Measurements from ENCODE around the gene ZNF865. TPM values are rescaled to one million over a fixed set of nuclear protein-coding genes. Genes with fewer than 3 reads are reported as not detected.
A peak's percentile ranks its signal among the peaks of the same experiment; 100 is the strongest.

ZNF865 gene
- total and polyA plus RNA-seq, 2 of the 8 experiments (the other 6 are each of a cell fraction or from before 2014, with no cell fraction given) = 3.5 to 13.6 TPM

DNA sequence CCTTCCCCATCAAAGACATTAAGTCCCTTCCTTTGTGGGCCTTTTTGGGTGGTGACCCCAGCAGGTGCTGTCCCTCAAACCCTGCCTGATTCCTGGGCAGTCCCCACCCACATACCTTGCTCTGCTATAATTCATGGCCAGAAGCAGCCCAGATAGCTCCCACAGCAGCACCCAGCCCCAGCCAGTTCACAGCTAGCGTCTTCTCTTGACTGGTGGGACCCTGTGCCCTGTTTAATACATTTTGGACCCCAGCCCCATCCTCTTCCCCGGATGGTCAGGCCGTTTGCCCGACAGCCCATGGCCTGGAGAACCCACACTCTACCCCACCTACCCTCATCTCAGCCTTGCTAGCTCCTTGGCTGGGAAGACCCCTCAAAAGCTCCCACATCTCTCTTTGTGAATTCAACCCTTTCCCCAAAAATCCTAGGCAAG, 44.7 kb downstream of the ZNF865 start:
- ChIA-PET POLR2A (ENCODE audit: partially characterized antibody) (interaction anchor here (9.2 kb wide), 1 partner anchor 16 kb away, joined by 96 read pairs; no protein-coding TSS in a partner anchor), CTCF (ENCODE audit: partially characterized antibody) (interaction anchor here (0.9 to 6.9 kb wide), 3 partner anchors 13 to 21 kb away, joined by 3 to 56 read pairs (median 30); no protein-coding TSS in a partner anchor)
- Histone ChIP-seq H3K27ac (ENCODE audit: low read depth, low read length) (no peak overlapping the region), H2AK5ac (ENCODE audit: low read depth, low read length) (no peak overlapping the region), H2BK5ac (ENCODE audit: low read depth, low read length) (no peak overlapping the region), H3K27me3 (replicated peaks in 1 of 4; ENCODE audit: control insufficient read depth in 3 of 4, extremely low read depth in 1 of 4, insufficient read depth in 3 of 4, low read length in 3 of 4) (no peaks in the 10 kb centered on the region), H3K18ac (ENCODE audit: extremely low read depth, low read length) (no peak overlapping the region), H2BK12ac (ENCODE audit: low read depth, low read length) (no peak overlapping the region), H3K23ac (ENCODE audit: insufficient read length) (no peak overlapping the region), H3K4me3 (ENCODE audit: extremely low read depth in 1 of 4, insufficient read depth in 2 of 4, low read depth in 3 of 4, low read length in 4 of 4) (no peak overlapping the region), H3K79me1 (ENCODE audit: low read depth, low read length) (peaks cover 5% of the 10 kb centered on the region), H2BK20ac (ENCODE audit: low read length) (no peak overlapping the region), H3K79me2 (ENCODE audit: control insufficient read depth in 1 of 2, insufficient read depth in 2 of 2, low read length in 2 of 2) (peaks cover 0 to 6% of the 10 kb centered on the region in 2 experiments; a peak in 3 of 4 replicates), H2BK120ac (replicated peaks; ENCODE audit: low read depth, low read length) (no peak overlapping the region), H3K56ac (replicated peaks; ENCODE audit: insufficient read length, low read depth, low read length) (no peak overlapping the region), H3K36me3 (ENCODE audit: control insufficient read depth in 2 of 4, insufficient read depth in 4 of 4, low read length in 3 of 4) (peaks cover 4 to 8% (median 6%) of the 10 kb centered on the region in 4 experiments), H4K5ac (ENCODE audit: insufficient read length, low read depth, low read length) (no peak overlapping the region), H4K20me1 (replicated peaks in 1 of 2; ENCODE audit: control insufficient read depth in 1 of 2, insufficient read depth in 2 of 2, low read length in 2 of 2) (no peaks in the 10 kb centered on the region), H4K91ac (replicated peaks; ENCODE audit: insufficient read length, low read length) (no peak overlapping the region), H4K8ac (ENCODE audit: extremely low read depth, insufficient read depth, low read length) (peak overlapping the region; percentile 38; the same call in 1 of the 2 replicates), H3K4me2 (ENCODE audit: insufficient read depth in 1 of 2, low read depth in 2 of 2, low read length in 2 of 2) (no peak overlapping the region), H3K23me2 (ENCODE audit: low read depth, low read length) (peaks cover 9% of the 10 kb centered on the region), H2BK15ac (ENCODE audit: low read length) (no peak overlapping the region), H3K4me1 (replicated peaks in 1 of 4; ENCODE audit: control insufficient read depth in 3 of 4, insufficient read depth in 4 of 4, low read length in 3 of 4) (peaks cover 0 to 8% (median 3%) of the 10 kb centered on the region in 4 experiments; a peak in 5 of 7 replicates), H3K9ac (replicated peaks in 1 of 4; ENCODE audit: extremely low read depth in 1 of 4, low read depth in 3 of 4, low read length in 3 of 4) (no peak overlapping the region), H2AFZ (ENCODE audit: low read length) (no peak overlapping the region), H3K9me3 (ENCODE audit: insufficient read depth in 2 of 2, low read depth in 1 of 2, low read length in 1 of 2) (no peaks in the 10 kb centered on the region), H3K4ac (replicated peaks; ENCODE audit: insufficient read length, low read depth, low read length) (no peak overlapping the region), H3K14ac (ENCODE audit: insufficient read length) (no peak overlapping the region)
- TF ChIP-seq RBBP5 (IDR thresholded peaks at IDR 0.05; ENCODE audit: borderline replicate concordance, low read depth, low read length) (no peak), CTCF (IDR thresholded peaks at IDR 0.05; ENCODE audit: control extremely low read depth in 1 of 3, insufficient read depth in 1 of 3, low read depth in 1 of 3, low read length in 3 of 3) (no peak), BRCA1 (IDR thresholded peaks at IDR 0.05; ENCODE audit: low read depth, low read length) (no peak), CBX5 (IDR thresholded peaks at IDR 0.05; ENCODE audit: low read depth, low read length) (no peak)
- FAIRE-seq (no peak), DNase-seq (ENCODE audit: low read depth in 1 of 2, low spot score in 2 of 2) (no peak)
- 88% methylated on average over 4 of the region's 4 CpGs; no CpG with 5 or more reads in 1 of the 2 experiments for WGBS, 2 experiments (ENCODE audit: extremely low coverage in 1 of 2, insufficient coverage in 1 of 2, insufficient read length in 1 of 2, insufficient replicate concordance in 2 of 2, low coverage in 1 of 2, low lambda C conversion rate in 2 of 2, missing lambda C conversion rate in 1 of 2)

Data from H1 (cell line).